H7 (cell line): ENCODE results near the gene GLIPR1. TPM values are rescaled to one million over a fixed set of nuclear protein-coding genes. Genes with fewer than 3 reads are reported as not detected.
"Not testable (repeated sequence)": the region's sequence is repeated elsewhere in the genome, so short reads cannot be mapped to it uniquely, and the experiment has no call there.

ENCODE experiments used
- DNase-seq: peaks from one replicate; pipeline ENCODE4 v3.0.0; 2012
- H3K27me3 ChIP-seq: 2 replicates; pipeline ENCODE4 v1.6.0; 2011; ENCODE audit warnings: mild to moderate bottlenecking, low read length; ENCODE audit not compliant: control insufficient read depth, insufficient read depth
- H3K36me3 ChIP-seq: replicated peaks from 2 replicates; pipeline ENCODE4 v1.5.1; 2011; ENCODE audit warnings: low read length; ENCODE audit not compliant: control insufficient read depth, insufficient read depth
- H3K4me3 ChIP-seq: 2 replicates; pipeline ENCODE4 v1.5.1; 2011; ENCODE audit warnings: low read depth, mild to moderate bottlenecking, control low read depth, low read length, moderate library complexity; ENCODE audit not compliant: insufficient read depth
- total RNA-seq: library from RNA; depleted of rRNA; stranded (reverse); fragments of >200 nt; shearing (Covaris generic); gene quantifications from 2 replicates; pipeline ENCODE4 v1.2.3, GENCODE V29; 2014

The GLIPR1 gene
- total RNA-seq, 1 experiment from 2014 or later: 0.21 TPM

DNA sequence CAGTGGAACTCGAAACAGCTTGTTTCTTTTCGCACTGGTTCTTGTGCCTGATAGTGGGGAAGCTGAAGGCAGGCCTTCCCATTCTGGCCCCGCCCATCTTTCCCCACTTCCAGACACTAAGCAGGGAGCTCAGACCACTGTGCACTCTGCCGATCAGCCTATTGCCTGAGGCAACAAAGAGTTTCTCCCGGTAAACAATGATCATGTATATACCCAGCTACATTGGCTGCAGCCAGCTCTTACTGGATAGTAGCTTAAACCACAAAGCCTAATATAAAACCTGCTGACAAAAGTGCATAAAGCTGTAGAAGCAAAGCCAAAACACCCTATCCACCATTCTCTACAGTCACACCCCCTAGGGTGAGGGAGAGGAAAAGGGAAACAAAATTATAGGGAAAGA is 24.7 kb upstream of the GLIPR1 start:
- DNase-seq: no peak
- Histone ChIP-seq H3K4me3 (no peak overlapping the region), H3K27me3 (no peaks in the 10 kb centered on the region), H3K36me3 (no peaks in the 10 kb centered on the region)

DNA sequence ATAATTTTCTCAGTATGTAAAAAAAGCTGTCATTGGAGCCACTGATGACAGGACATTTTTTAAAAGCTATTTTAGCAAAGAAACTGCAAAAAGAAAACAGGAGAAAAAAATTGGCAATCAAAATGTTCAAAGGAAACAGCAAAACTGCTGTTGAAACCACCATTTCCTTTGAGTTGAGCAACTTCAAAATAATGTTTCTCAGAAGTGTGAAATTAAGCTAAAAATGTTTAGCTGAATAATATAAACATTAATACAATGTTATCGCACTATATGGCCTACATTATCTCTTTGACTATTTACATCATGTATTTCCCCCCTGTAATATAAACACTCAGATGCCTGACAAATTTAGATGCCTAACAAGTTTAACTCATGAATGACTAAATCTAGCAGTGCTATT is 23.4 kb upstream of the GLIPR1 start:
- Histone ChIP-seq H3K27me3 (no peaks in the 10 kb centered on the region), H3K36me3 (no peaks in the 10 kb centered on the region), H3K4me3 (no peak overlapping the region)
- DNase-seq: no peak

DNA sequence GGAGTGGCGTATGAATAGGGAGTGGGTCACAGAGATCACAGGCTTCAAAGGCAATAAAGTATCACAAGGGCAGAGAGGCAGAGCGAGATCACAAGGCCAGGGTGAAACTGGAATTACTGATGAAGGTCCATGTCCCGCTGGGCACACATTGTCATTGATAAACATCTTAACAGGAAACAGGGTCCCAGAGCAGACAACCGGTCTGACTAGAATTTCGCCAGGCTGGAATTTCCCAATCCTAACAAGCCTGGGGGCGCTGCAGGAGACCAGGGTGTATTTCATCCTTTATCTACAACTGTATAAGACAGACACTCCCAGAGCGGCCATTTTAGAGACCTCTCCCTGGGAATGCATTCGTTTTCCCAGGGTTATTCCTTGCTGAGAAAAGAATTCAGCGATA is 22.7 kb upstream of the GLIPR1 start:
- not testable (repeated sequence) for DNase-seq, H3K27me3 ChIP-seq, H3K4me3 ChIP-seq, H3K36me3 ChIP-seq

DNA sequence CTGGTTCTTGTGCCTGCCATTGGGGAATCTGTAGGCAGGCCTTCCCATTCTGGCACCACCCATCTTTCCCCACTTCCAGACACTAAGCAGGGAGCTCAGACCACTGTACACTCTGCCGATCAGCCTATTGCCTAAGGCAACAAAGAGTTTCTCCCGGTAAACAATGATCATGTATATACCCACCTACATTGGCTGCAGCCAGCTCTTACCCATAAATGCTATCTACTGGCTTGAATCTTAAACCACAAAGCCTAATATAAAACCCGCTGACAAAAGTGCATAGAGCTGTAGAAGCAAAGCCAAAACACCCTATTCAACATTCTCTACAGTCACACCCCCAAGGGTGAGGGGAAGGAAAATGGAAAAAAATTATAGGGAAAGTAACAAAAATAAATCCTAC is 20.8 kb upstream of the GLIPR1 start:
- DNase-seq: no peak
- Histone ChIP-seq H3K4me3 (no peak overlapping the region), H3K27me3 (no peaks in the 10 kb centered on the region), H3K36me3 (no peaks in the 10 kb centered on the region)

DNA sequence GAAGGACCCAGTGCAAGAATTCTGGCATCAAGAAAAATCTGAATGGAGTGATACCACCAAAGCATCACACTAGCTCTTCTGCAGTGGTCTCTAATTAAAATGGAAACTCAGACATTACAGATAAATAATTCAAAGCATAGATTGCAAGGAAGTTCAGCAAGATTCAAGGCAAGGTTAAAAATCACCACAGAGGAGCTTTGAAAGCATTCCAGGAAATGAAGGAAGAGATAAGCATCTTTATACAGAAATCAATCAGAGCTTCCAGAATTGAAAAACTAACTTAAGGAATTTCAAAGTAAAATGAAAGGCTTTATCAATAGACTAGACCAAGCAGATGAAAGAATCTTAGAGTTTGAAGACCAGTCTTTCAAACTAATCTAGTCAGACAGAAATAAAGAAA is 20.4 kb upstream of the GLIPR1 start:
- no peak for DNase-seq
- no peak overlapping the region for H3K4me3 ChIP-seq
- no peaks in the 10 kb centered on the region for H3K27me3 ChIP-seq
- no peaks in the 10 kb centered on the region for H3K36me3 ChIP-seq

DNA sequence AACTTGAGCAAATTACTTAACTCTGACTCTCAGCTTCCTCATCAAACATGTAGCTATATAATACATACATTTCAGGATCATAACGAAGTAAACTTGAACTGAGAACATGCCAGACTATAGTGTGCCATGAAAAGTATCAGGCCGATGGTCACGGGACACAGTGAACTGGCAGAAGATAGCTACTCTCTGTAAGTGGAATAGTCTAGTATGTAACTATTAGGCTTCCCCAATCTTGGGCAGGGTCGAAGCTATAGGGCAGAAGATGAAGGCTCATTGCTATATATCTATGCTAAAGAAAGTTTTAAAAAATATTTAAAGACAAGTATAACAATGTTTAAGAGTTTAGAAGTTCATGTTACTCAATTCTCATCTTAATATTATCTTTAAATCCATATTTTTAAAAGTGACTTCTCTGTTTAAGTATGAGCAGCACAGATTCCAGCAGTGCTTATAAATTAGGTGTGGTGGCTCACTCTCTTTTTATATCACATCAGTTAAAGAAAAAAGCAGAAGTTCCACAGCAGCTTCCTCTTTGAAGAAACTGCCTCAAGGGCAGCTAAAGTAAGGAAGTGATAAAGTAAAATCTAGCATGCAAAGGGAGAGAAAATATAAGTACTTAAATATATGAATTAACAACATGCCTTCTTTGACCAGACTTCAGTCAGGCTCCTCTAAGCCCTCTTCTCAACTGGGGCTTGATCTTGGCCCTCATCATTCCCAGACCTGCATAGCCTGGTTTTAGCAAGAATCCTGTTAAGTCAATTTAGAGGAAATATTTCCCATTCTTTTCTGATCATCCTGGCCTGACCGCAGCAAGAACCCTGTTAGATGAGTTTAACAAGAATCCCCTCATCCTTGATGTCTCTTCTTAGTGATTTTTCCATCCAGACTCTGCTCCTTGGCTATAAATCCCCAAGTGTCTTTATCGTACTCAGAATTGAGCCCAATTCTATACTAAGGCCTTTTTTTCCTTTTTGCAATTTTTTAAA is 8.4 kb upstream of the GLIPR1 start:
- Histone ChIP-seq H3K36me3 (no peaks in the 10 kb centered on the region), H3K27me3 (no peaks in the 10 kb centered on the region), H3K4me3 (no peak overlapping the region)
- no peak for DNase-seq

DNA sequence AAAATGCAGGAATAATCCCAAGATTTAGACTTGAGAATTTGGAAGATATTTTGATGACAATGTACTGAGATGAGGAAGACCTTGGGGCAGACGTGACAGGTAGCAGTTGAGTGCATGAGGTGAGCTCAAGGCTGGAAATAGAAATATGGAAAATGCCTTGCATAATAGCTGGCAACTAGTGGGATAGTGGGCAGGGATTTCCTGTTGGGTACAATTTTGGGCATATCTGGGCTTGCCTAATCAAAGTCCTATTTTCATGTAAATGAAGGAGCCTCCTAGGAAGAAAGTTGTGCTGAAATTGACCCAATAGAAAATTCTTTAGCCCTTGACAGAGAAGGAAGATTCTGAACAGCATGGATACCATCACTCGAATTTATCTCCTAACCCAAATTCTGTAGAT is 6.4 kb upstream of the GLIPR1 start:
- H3K27me3 ChIP-seq: no peaks in the 10 kb centered on the region
- no peaks in the 10 kb centered on the region for H3K36me3 ChIP-seq
- DNase-seq: no peak
- no peak overlapping the region for H3K4me3 ChIP-seq

DNA sequence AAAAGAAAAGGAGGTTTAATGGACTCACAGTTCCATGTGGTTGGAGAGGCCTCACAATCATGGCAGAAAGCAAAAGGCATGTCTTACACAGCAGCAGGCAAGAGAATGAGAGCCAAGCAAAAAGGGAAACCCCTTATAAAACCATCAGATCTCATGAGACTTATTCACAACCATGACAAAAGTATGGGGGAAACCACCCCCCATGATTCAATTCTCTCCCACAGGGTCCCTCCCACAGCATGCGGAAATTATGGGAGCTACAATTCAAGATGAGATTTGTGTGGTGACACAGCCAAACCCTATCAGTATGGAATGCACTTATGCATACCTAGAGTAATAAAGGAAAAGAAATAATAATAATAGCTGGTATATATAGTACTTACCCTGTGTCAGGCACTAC is 4.5 kb upstream of the GLIPR1 start:
- no peak for DNase-seq

DNA sequence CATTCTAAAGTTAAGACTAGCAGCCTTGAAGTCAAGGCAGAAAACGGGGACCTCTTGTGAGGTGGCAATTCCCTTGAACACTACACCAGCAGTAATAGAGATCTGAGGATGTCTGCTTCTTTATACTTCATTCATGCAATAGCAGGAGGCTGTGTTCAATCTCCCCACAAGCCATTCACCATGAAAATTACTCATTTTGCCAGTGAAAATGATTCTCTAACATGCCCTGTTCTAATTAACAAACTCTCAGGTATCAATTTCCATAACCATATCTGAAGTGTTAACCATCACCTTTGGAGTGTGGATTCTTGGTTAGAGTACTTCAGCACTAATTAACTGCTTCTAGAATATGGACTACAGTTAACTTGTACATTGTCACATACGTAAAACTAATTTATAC is 3.4 kb upstream of the GLIPR1 start:
- no peak for DNase-seq
- Histone ChIP-seq H3K27me3 (no peaks in the 10 kb centered on the region), H3K4me3 (no peak overlapping the region), H3K36me3 (no peaks in the 10 kb centered on the region)

More for the DNA sequence above, 4.5 kb upstream of the GLIPR1 start:
- H3K36me3 ChIP-seq: no peaks in the 10 kb centered on the region
- no peaks in the 10 kb centered on the region for H3K27me3 ChIP-seq
- no peak overlapping the region for H3K4me3 ChIP-seq

DNA sequence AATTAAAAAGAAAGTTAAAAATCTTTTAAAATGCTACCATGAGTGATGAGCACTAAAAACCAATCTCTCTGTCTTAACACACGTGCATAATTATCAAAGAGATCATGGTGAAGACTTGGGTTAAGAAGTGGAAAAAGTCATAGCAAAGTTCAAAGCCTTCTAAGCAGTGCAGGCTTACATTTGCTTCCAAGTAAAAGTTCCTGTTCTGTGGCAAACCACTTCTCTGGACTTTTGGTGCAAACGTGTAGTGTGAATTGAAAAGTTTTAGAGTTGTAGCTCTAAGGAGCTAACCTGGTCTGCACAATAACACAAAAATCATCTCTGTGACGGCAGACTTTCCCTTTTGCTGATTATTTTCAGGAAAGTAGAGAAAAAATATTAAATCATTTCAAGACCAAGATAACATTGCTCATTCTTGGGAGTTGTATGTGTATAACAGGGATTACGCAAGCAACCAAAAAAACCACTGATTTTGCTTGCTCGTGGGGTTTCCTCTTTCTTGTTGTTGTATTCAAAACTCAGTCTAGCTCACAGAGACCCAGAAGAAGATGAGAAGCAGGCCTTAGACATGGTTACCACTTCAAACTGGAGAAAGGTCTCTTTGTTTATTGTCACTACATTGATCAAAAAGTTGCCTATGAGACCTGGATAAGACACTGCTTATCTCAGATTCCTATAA is 2.3 kb upstream of the GLIPR1 start:
- Histone ChIP-seq H3K36me3 (no peaks in the 10 kb centered on the region), H3K4me3 (no peak overlapping the region), H3K27me3 (no peaks in the 10 kb centered on the region)
- DNase-seq: no peak

DNA sequence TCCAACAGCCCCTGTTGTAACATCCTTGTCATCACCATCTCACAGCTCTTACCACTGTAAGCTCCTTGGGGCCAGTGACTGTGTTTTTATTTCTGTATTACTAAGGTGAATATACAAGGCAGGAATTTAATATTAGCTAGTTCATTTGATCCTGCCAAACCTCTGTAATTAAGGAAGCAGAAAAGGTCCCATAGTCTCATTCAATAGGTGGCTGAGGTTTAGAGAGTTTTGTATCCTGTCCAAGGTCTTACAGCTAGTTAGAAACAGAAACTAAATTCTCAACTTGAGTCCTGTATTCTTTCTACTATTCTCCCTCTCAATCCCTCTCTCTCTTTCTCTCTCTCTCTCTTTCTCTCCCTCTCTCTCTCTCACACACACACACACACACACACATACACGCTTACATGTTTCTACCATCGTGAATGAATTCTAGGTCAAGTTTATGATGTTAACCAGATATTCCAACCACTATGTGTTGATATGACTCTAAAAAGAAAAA is 543 bp upstream of the GLIPR1 start:
- Histone ChIP-seq H3K36me3 (no peaks in the 10 kb centered on the region), H3K27me3 (no peaks in the 10 kb centered on the region), H3K4me3 (no peak overlapping the region)
- no peak for DNase-seq

DNA sequence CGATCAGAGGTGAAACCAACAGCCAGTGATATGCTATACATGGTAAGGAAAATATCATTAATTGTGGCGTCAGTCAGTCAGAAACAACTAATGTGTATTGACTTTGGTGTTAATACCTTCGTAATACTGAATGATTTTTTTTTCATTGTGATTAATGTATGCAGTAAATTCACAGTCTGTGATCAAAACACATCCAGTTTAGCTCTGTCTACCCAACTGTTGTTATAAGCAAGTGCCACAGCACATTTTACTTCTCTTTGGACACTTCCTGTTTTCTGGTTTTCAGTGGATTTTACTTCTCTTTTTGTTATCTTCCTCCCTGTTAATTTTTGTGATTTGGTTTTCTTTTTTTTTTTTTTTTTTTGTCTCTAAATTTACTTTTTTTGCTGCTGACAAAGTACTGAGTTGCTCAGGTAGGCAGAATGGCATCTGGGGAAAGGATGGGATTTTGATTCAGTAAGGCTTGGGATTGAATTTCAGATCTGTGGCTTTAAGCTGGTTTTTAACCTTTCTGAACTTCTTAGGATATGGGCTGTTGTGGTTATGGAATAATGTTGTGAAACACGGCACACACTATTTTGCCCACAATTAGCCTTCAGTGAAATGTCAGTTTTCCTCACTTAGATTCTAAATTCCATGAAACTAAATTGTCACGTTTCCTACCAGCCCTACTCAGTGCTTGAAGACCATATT is 604 bp downstream of the GLIPR1 start:
- H3K4me3 ChIP-seq: no peak overlapping the region
- no peaks in the 10 kb centered on the region for H3K27me3 ChIP-seq
- H3K36me3 ChIP-seq: no peaks in the 10 kb centered on the region
- DNase-seq: no peak

DNA sequence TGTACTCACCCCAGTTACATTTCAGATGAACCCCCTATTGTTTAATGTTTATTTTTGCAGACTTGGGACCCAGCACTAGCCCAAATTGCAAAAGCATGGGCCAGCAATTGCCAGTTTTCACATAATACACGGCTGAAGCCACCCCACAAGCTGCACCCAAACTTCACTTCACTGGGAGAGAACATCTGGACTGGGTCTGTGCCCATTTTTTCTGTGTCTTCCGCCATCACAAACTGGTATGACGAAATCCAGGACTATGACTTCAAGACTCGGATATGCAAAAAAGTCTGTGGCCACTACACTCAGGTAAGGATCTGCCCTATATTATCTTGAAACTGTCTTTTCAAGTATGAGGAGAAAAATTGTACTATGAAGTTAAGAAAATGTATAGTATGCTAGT is 1.2 kb downstream of the GLIPR1 start:
- DNase-seq: no peak
- H3K4me3 ChIP-seq: no peak overlapping the region
- H3K27me3 ChIP-seq: no peaks in the 10 kb centered on the region
- H3K36me3 ChIP-seq: no peaks in the 10 kb centered on the region

DNA sequence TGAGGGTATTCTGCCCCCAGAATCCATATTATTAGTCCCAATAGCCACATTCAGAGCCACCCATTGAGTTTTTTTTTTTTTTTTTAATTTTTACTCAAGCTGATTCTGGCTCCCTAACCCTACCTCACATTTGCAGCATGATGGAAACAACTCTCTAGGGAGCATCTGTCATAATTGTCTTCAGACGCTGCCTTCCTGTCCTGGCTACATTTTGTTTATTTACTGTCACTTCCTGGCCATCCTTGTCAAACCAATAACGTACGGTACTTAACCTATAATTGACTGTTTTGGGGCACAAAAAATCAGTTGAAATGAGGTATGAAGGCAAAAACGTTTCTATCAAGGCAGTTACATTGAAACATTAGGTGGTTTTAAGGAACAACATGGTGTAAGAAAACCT is 2.1 kb downstream of the GLIPR1 start:
- Histone ChIP-seq H3K27me3 (no peaks in the 10 kb centered on the region), H3K36me3 (no peaks in the 10 kb centered on the region), H3K4me3 (no peak overlapping the region)
- DNase-seq: no peak
